OCI-LY1 (cell line): Measurements from ENCODE around the gene FRMD1.

Experiments
- H2AFZ ChIP-seq: fragments of 200-600 bp; sonication (generic), shearing (Covaris generic); 2 replicates; pipeline ENCODE4 v1.6.0; 2014; ENCODE audit warnings: antibody characterized with exemption, mild to moderate bottlenecking, low read length
- H3F3A ChIP-seq: fragments of 200-600 bp; sonication (generic), shearing (Covaris generic); 2 replicates; pipeline ENCODE4 v1.6.0; 2014; ENCODE audit warnings: mild to moderate bottlenecking, antibody characterized with exemption, low read length, moderate library complexity; ENCODE audit not compliant: insufficient read depth
- H3K27ac ChIP-seq: fragments of 200-600 bp; sonication (generic); 2 replicates; pipeline ENCODE4 v1.5.1; 2014; ENCODE audit warnings: low read length, mixed run types, mild to moderate bottlenecking, low read depth; ENCODE audit not compliant: poor library complexity, severe bottlenecking
- H3K27me3 ChIP-seq: fragments of 200-600 bp; sonication (generic); 2 replicates; pipeline ENCODE4 v1.6.0; 2014; ENCODE audit warnings: antibody characterized with exemption, mild to moderate bottlenecking, low read length, moderate library complexity; ENCODE audit not compliant: insufficient read depth
- H3K36me3 ChIP-seq: fragments of 200-600 bp; sonication (generic); 2 replicates; pipeline ENCODE4 v1.6.1; 2014; ENCODE audit warnings: mild to moderate bottlenecking, antibody characterized with exemption, low read length, moderate library complexity, mixed read lengths; ENCODE audit not compliant: insufficient read depth
- H3K4me1 ChIP-seq: fragments of 200-600 bp; sonication (generic); 2 replicates; pipeline ENCODE4 v1.5.1; 2014; ENCODE audit warnings: mild to moderate bottlenecking, low read length, moderate library complexity; ENCODE audit not compliant: insufficient read depth, severe bottlenecking
- H3K4me2 ChIP-seq: fragments of 200-600 bp; sonication (generic), shearing (Covaris generic); 2 replicates; pipeline ENCODE4 v1.6.1; 2014; ENCODE audit warnings: low read length
- H3K4me3 ChIP-seq: fragments of 200-600 bp; sonication (generic); 2 replicates; pipeline ENCODE4 v1.5.1; 2014; ENCODE audit warnings: low read length, low read depth, mild to moderate bottlenecking, mixed read lengths; ENCODE audit not compliant: poor library complexity, severe bottlenecking
- H3K79me2 ChIP-seq: fragments of 200-600 bp; shearing (Covaris generic); 2 replicates; pipeline ENCODE4 v1.6.1; 2016; ENCODE audit warnings: mixed run types, low read length, mixed read lengths; ENCODE audit not compliant: insufficient read depth
- H3K9ac ChIP-seq: fragments of 200-600 bp; sonication (generic), shearing (Covaris generic); 2 replicates; pipeline ENCODE4 v1.6.1; 2014; ENCODE audit warnings: mild to moderate bottlenecking, low read length, mixed read lengths
- H3K9me2 ChIP-seq: fragments of 200-600 bp; sonication (generic), shearing (Covaris generic); 2 replicates; pipeline ENCODE4 v1.6.1; 2014; ENCODE audit warnings: low read depth, mild to moderate bottlenecking, low read length, mixed read lengths
- H3K9me3 ChIP-seq: fragments of 200-600 bp; shearing (Covaris generic); 2 replicates; pipeline ENCODE4 v1.6.1; 2014; ENCODE audit warnings: low read length, mixed read lengths
- H4K20me1 ChIP-seq: fragments of 200-600 bp; sonication (generic), shearing (Covaris generic); 2 replicates; pipeline ENCODE4 v1.6.0; 2016; ENCODE audit warnings: mild to moderate bottlenecking, low read length; ENCODE audit not compliant: insufficient read depth
- EZH2 ChIP-seq: fragments of 200-600 bp; sonication (generic), shearing (Covaris generic); IDR thresholded peaks from 2 replicates; pipeline ENCODE4 v1.8.0; 2017; ENCODE audit warnings: borderline replicate concordance, mixed run types, mild to moderate bottlenecking, antibody characterized with exemption, low read length, moderate library complexity, mixed read lengths
- TF ChIP-seq, protein P1 (sequence below): fragments of 200-600 bp; sonication (generic), shearing (Covaris generic); IDR thresholded peaks from 2 replicates; pipeline ENCODE4 v1.5.1; 2017; ENCODE audit warnings: mild to moderate bottlenecking, antibody characterized with exemption, low read length, moderate library complexity, mixed read lengths

Gene FRMD1

GRCh38 chr6:168045141-168045691 lies 33.8 kb downstream of the FRMD1 start:
- H3K27ac ChIP-seq = no peak overlapping the region
- H3K9ac ChIP-seq = no peak overlapping the region
- H2AFZ ChIP-seq = no peak overlapping the region
- no peaks in the 10 kb centered on the region for H3K9me3 ChIP-seq
- no peak overlapping the region for H3K4me2 ChIP-seq
- no peaks in the 10 kb centered on the region for H3K79me2 ChIP-seq
- H3K27me3 ChIP-seq = no peaks in the 10 kb centered on the region; the same call in 1 of the 2 replicates
- H3K4me1 ChIP-seq = no peaks in the 10 kb centered on the region
- TF ChIP-seq, protein P1, sequence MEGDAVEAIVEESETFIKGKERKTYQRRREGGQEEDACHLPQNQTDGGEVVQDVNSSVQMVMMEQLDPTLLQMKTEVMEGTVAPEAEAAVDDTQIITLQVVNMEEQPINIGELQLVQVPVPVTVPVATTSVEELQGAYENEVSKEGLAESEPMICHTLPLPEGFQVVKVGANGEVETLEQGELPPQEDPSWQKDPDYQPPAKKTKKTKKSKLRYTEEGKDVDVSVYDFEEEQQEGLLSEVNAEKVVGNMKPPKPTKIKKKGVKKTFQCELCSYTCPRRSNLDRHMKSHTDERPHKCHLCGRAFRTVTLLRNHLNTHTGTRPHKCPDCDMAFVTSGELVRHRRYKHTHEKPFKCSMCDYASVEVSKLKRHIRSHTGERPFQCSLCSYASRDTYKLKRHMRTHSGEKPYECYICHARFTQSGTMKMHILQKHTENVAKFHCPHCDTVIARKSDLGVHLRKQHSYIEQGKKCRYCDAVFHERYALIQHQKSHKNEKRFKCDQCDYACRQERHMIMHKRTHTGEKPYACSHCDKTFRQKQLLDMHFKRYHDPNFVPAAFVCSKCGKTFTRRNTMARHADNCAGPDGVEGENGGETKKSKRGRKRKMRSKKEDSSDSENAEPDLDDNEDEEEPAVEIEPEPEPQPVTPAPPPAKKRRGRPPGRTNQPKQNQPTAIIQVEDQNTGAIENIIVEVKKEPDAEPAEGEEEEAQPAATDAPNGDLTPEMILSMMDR = no peak
- no peak for TF ChIP-seq EZH2
- no peaks in the 10 kb centered on the region for H3K36me3 ChIP-seq
- no peaks in the 10 kb centered on the region for H4K20me1 ChIP-seq
- no peaks in the 10 kb centered on the region for H3K9me2 ChIP-seq
- no peaks in the 10 kb centered on the region for H3F3A ChIP-seq
- H3K4me3 ChIP-seq = no peak overlapping the region

GRCh38 chr6:168044521-168045130 lies 34.4 kb downstream of the FRMD1 start:
- H3K4me2 ChIP-seq = no peak overlapping the region

GRCh38 chr6:168043848-168044415 lies 35.1 kb downstream of the FRMD1 start:
- H3K27me3 ChIP-seq = peaks cover 6% of the 10 kb centered on the region
- no peaks in the 10 kb centered on the region for H3K79me2 ChIP-seq
- no peak overlapping the region for H3K4me3 ChIP-seq

More at GRCh38 chr6:168044521-168045130, 34.4 kb downstream of the FRMD1 start:
- H3K79me2 ChIP-seq = no peaks in the 10 kb centered on the region
- no peaks in the 10 kb centered on the region for H3F3A ChIP-seq
- no peaks in the 10 kb centered on the region for H3K9me3 ChIP-seq
- H2AFZ ChIP-seq = no peak overlapping the region
- no peaks in the 10 kb centered on the region for H3K4me1 ChIP-seq
- TF ChIP-seq, protein P1 = no peak
- TF ChIP-seq EZH2 = no peak
- H3K36me3 ChIP-seq = no peaks in the 10 kb centered on the region; the same call in 1 of the 2 replicates
- no peaks in the 10 kb centered on the region for H3K9me2 ChIP-seq
- H4K20me1 ChIP-seq = no peaks in the 10 kb centered on the region
- H3K27me3 ChIP-seq = peaks cover under 1% of the 10 kb centered on the region
- H3K9ac ChIP-seq = no peak overlapping the region
- H3K4me3 ChIP-seq = no peak overlapping the region
- no peak overlapping the region for H3K27ac ChIP-seq

More at GRCh38 chr6:168043848-168044415, 35.1 kb downstream of the FRMD1 start:
- no peaks in the 10 kb centered on the region; the same call in 1 of the 2 replicates for H3K36me3 ChIP-seq
- no peaks in the 10 kb centered on the region for H3K9me2 ChIP-seq
- no peak for TF ChIP-seq EZH2
- TF ChIP-seq, protein P1 = no peak
- H3K9me3 ChIP-seq = no peaks in the 10 kb centered on the region
- no peaks in the 10 kb centered on the region for H3K4me1 ChIP-seq
- no peak overlapping the region for H3K4me2 ChIP-seq
- H3K9ac ChIP-seq = no peak overlapping the region
- H3F3A ChIP-seq = no peaks in the 10 kb centered on the region
- H4K20me1 ChIP-seq = no peaks in the 10 kb centered on the region
- no peak overlapping the region for H2AFZ ChIP-seq
- H3K27ac ChIP-seq = no peak overlapping the region
